Measurements from ENCODE around the gene ADAM19.
A peak's percentile ranks its signal among the peaks of the same experiment; 100 is the strongest.

Gene ADAM19

DNA sequence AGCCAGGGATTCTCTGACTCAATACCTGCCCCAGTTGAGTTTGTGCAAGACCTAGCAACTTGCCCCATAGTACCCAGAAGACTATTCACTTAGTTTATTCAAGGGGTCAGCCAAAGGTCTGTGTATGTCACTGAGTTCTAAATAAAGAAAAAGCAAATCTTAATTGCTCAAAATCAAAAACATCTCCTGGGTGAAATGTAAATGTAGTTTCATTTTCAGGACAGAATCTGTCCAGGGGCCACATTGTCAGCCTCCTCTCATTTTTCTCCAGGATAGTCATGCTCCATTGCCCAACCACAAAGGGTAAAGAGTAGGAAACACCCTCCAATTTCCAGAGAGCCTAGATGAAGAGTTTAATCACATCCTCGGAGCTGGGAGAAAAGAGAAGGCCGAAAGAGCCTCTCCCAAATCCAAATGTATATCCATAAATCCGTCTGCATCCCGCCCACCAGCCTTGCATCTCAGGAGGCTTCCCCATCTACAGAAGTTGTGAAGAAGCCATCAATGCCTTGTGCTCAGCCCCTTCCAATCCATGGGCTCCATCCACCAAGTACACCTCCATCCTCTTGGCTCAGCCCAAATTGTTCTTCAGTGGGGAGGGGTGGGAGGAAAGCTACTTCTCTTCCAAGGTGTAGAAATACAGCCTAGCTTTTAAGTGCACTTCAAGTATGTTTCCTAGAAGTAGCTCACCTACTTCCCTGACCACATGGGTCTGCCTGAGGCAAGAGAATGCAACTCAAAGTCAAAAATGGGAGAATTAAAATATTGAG, 26.9 kb downstream of the ADAM19 start:
- H3K4me1 Mint-ChIP-seq (ENCODE audit: low read depth) = peaks cover 84% of the 10 kb centered on the region
- DNase-seq (ENCODE audit: low spot score) = no peak
- H3K27me3 Mint-ChIP-seq (ENCODE audit: low read depth) = no peaks in the 10 kb centered on the region
- peaks cover 80% of the 10 kb centered on the region for H3K36me3 Mint-ChIP-seq (ENCODE audit: low read depth)
- peak overlapping the region; percentile 90 for H3K27ac Mint-ChIP-seq
- H3K9me3 Mint-ChIP-seq = no peaks in the 10 kb centered on the region
- H3K4me3 Mint-ChIP-seq = peak overlapping the region; percentile 72

DNA sequence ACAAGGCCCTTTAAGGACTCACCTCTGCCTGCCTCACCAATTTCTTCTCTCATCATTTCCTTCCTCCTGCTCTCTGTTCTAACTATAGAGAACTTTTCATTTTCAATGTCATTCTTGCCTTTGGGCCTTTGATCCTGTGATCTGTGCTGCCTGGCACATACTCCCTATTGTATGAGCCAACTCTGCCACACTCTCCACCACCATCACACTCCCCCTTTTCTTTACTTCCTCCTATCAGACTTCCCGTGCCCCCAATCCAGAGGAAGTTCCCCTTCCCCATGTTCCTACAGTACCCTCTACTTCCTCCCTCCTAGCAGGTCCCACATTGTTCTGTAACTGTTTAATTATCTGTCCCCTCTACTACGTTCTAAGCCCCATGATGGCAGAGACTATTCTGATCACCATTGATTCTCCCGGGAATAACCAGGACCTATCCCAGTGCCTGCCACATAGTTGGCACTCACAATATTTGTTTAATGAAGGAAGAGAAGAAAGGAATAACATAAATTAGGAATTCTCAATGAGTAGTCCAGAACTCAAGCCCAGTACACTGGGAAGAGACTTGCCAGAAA, 27.5 kb downstream of the ADAM19 start:
- Mint-ChIP-seq H3K4me1 (ENCODE audit: low read depth) (peaks cover 91% of the 10 kb centered on the region), H3K27me3 (ENCODE audit: low read depth) (no peaks in the 10 kb centered on the region), H3K27ac (peak overlapping the region; percentile 90), H3K36me3 (ENCODE audit: low read depth) (peaks cover 85% of the 10 kb centered on the region), H3K4me3 (peak overlapping the region; percentile 72), H3K9me3 (no peaks in the 10 kb centered on the region)
- no peak for DNase-seq (ENCODE audit: low spot score)

DNA sequence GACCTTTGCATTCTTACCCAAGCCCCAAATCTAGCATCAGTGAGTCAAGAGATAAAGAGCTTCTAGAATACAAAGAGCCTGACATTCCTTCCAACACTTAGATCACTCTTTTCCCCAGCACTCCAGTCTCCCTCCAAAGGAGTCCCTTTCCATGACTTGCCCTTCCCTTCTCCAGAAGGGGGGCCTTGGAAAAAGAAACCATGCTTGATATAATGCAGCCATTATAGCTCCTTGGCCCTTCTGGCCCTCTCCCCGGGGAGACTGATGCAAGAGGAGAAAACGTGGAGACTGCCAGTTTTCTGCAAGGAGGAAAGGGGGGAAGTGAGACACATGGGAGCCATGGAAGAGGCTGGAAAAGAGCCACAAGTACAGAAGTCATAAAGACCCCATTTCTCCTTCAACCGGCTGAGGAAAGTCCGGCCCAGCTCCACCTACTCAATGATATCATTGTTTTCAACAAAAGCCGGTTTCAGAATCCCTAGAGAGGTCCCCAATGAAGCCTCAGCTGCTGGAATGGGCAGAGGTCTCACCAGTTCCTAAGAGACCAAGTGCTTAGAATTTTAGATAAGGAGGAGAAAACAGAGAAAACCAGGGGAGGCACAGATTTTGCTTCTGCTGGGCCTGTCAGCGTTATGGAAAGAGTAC, 29.0 kb downstream of the ADAM19 start:
- Mint-ChIP-seq H3K36me3 (ENCODE audit: low read depth) (peaks cover 79% of the 10 kb centered on the region), H3K27ac (peak overlapping the region; percentile 96), H3K4me1 (ENCODE audit: low read depth) (peaks cover 91% of the 10 kb centered on the region), H3K4me3 (peak overlapping the region; percentile 76), H3K9me3 (no peaks in the 10 kb centered on the region), H3K27me3 (ENCODE audit: low read depth) (no peaks in the 10 kb centered on the region)
- DNase-seq (ENCODE audit: low spot score) = no peak

DNA sequence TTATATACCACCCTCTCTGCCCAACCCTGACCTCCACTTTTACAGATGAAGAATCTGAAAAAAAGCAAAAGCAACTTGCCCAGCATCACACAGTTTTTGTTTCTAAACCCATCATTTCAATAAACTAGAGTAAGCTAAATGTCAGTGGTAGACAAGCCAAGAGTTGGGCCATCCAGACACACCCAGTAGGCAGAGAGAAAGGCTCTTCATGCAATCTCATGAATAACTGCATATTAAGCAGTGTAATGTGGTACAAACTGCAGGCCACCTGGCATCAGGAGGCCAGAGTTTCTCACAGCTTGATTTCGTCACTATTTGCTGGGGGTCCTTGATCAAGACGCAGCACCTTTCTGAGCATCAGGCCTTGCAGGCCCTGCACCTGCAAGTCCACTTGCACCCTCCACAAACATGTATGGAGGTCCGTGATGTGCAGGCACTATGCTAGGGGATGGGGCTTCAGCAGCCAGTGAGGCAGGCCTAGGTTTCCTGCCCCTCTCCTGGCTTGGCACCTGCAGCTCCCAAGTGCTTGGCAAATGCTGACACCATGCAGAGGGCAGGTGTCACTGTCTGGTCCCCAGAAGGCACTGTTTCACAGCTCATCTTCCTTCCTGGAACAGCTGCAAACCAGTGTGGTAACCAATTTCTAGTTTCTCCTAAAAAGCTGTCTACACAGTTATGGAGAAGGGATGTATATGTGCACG, 29.8 kb downstream of the ADAM19 start:
- H3K27ac Mint-ChIP-seq = peak overlapping the region; percentile 96
- H3K9me3 Mint-ChIP-seq = no peaks in the 10 kb centered on the region
- peaks cover 72% of the 10 kb centered on the region for H3K36me3 Mint-ChIP-seq (ENCODE audit: low read depth)
- peaks cover 93% of the 10 kb centered on the region for H3K4me1 Mint-ChIP-seq (ENCODE audit: low read depth)
- DNase-seq (ENCODE audit: low spot score) = no peak
- H3K27me3 Mint-ChIP-seq (ENCODE audit: low read depth) = no peaks in the 10 kb centered on the region
- peak overlapping the region; percentile 76 for H3K4me3 Mint-ChIP-seq

DNA sequence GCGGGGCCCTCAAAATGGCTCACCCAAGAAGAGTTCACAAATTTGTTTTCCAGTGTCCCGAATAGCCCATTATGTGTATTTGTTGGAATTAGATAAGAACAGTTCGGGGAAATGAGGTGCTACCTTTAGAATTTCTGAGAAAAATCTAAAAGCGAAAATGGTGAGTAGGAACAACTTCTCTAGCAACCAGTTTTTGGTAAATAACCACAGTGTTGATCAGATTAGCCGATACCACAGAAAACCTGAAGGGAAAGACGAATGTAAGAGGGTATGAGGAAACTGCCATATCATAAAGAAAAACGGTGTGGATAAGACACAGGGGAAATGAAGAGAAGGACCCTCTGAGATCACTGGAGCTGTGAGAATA, 31.0 kb downstream of the ADAM19 start:
- peak overlapping the region; percentile 76 for H3K4me3 Mint-ChIP-seq
- H3K27ac Mint-ChIP-seq = peak overlapping the region; percentile 96
- peaks cover 69% of the 10 kb centered on the region for H3K36me3 Mint-ChIP-seq (ENCODE audit: low read depth)

DNA sequence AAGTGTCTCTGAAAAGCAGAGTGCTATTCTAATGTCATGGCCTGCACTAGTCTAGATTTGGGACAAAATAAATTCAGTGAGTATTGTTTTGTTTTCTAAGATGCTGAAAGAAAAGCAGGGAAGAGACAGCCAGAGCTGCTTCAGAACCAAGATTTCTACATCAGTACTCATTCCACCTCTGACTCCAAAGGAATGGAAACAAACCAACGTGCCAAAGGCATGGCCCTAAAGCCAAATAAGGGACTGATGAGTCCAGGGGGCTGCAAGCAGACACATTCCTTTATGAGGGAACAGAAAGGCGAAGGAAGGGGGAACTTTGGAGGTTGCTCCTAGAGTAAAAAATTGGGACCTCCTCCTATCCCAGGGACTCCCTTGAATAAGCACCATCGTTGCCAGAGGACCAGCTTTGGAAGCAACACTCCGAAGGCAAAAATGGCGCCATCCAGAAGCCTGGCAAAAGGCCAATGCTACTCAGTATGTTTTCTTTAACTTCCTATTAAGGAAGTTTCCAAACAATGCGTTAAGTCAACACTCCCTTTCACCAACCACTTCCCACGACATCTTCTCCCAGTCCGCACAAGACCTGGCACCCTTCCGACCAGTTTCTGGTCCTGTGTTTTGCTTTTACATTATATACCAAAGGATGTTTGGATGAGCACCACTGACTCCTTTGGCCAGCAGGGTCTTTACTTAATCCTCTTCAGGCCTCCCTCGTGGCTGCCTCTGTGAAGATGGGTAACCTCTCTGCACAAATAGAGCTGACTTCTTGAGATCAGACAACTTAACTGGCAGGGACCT, 31.6 kb downstream of the ADAM19 start:
- H3K27ac Mint-ChIP-seq = peak overlapping the region; percentile 96
- peak; percentile 46 for DNase-seq (ENCODE audit: low spot score)
- peaks cover 92% of the 10 kb centered on the region for H3K4me1 Mint-ChIP-seq (ENCODE audit: low read depth)
- H3K27me3 Mint-ChIP-seq (ENCODE audit: low read depth) = no peaks in the 10 kb centered on the region
- peak overlapping the region; percentile 76 for H3K4me3 Mint-ChIP-seq
- peaks cover 69% of the 10 kb centered on the region for H3K36me3 Mint-ChIP-seq (ENCODE audit: low read depth)
- no peaks in the 10 kb centered on the region for H3K9me3 Mint-ChIP-seq

More for the DNA sequence above, 31.0 kb downstream of the ADAM19 start:
- H3K27me3 Mint-ChIP-seq (ENCODE audit: low read depth) = no peaks in the 10 kb centered on the region
- no peaks in the 10 kb centered on the region for H3K9me3 Mint-ChIP-seq
- H3K4me1 Mint-ChIP-seq (ENCODE audit: low read depth) = peaks cover 92% of the 10 kb centered on the region
- DNase-seq (ENCODE audit: low spot score) = peak; percentile 50

DNA sequence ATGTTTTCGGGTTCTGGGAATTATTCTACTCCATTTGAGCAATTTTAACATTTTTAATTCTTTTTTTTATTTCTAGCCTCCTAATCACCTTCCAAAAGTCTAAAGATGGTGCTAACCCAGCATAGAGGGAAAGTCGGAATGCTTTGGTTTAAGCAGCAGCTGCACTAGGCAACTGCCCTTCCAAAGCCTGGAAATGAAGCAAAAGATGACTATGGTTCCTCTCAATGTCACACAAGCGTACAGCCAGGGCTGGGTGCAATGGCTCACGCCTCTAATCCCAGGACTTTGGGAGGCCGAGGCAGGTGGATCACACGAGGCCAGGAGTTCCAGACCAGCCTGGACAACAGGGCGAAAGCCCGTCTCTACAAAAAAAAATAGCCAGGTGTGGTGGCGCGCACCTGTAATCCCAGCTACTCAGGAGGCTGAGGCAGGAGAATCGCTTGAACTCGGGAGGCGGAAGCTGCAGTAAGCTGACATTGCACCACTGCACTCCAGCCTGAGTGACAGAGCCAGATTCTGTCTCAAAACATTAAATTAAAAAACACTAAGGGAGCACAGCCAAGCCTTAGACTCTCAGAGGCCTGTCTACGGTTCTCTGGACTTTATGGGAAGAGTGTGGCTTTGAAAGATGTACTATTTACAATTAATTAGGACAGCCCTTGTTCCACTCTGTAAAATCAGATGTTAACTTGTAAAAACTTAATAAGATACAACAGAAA, 33.1 kb downstream of the ADAM19 start:
- peak overlapping the region; percentile 93 for H3K27ac Mint-ChIP-seq
- DNase-seq (ENCODE audit: low spot score) = no peak
- H3K4me1 Mint-ChIP-seq (ENCODE audit: low read depth) = peaks cover 87% of the 10 kb centered on the region
- H3K27me3 Mint-ChIP-seq (ENCODE audit: low read depth) = no peaks in the 10 kb centered on the region
- H3K4me3 Mint-ChIP-seq = peak overlapping the region; percentile 70
- H3K36me3 Mint-ChIP-seq (ENCODE audit: low read depth) = peaks cover 66% of the 10 kb centered on the region
- H3K9me3 Mint-ChIP-seq = no peaks in the 10 kb centered on the region

DNA sequence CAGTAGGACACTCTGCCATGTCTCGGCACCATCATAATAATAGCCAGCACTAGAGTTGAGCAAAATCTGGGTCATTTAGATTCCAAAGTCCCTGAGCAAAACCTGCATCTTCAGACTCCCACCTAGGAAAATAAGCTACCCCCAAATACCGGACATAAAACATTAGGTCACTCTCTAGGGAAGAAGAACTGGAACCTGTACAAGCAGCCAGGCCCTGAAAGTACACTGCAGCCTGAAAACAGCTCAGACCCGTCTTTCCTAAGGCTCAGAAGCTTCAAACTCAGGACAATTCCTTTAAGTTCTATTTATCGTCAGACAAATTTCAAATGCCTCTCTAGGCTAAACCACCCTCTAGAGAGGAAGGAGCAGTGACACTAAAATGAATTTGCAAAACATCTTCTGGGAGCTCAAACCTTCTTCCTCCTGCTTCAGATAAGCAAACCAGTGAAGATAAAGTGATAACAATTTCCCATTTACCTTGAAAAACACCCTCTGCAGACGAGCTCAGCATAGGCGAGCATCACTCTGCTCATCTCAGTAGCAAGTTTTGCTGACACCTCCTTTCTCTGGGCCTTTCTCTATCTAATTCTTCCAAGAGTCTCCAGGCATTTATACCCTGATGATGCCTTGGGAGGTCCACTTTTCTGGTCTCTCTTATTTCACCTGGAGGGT, 34.0 kb downstream of the ADAM19 start:
- Mint-ChIP-seq H3K27ac (peak overlapping the region; percentile 93), H3K4me1 (ENCODE audit: low read depth) (peaks cover 87% of the 10 kb centered on the region), H3K9me3 (no peaks in the 10 kb centered on the region), H3K36me3 (ENCODE audit: low read depth) (peaks cover 69% of the 10 kb centered on the region), H3K4me3 (peak overlapping the region; percentile 70), H3K27me3 (ENCODE audit: low read depth) (no peaks in the 10 kb centered on the region)
- DNase-seq (ENCODE audit: low spot score) = peak; percentile 56

DNA sequence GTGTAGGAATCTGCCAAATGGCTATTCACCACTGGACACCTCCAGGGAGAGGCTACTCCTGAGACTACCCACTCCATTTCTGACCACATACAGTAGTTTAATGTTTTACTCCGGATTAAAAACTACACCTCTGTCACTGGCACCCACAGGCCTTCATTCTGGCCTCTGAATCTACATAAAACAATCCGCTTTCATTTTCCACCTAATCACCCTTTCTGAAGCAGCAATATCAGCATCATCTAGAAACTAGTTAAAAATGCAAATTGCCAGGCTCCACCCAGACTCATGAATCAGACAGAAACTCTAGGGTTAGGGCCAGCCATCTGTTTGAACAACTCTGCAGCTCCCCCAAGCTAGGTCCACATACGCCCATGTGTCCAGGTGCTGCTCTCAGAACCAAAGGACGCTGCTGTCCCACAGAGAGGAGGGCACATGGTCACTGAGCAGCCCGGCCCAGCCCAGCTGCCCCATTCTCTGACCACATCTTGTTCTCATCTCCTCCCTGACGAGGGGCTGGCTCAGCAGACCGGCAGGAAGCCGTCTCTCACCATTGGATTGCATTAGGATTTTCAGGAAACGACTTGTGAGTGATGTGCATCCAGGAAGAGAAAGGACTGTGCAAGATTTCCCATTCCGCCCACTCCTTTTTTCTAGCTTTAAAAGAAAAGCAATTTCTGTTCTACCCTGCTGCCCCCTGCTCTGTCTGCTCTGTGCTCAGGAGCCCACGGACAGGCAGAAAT, 34.7 kb downstream of the ADAM19 start:
- peak; percentile 76 for DNase-seq (ENCODE audit: low spot score)
- H3K4me3 Mint-ChIP-seq = peak overlapping the region; percentile 70
- H3K27me3 Mint-ChIP-seq (ENCODE audit: low read depth) = no peaks in the 10 kb centered on the region

DNA sequence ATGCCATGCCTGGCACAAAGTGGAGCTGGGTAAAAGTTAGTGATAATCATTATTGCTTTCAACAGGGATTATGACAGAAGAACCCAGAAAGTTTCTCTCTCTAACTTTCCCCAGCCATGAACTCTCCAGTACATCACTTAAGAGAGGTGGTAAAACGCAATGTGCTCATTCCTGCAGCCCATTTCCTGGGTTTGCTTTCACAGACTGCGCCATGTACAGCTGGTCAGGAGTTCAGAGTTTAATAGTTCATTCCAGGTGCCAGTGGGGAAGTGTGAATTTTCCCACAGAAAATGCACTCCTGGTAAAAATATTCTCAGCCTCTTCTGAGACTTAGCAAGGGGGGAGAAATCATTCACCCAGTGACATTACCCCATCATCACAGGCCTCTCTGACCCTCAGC, 35.5 kb downstream of the ADAM19 start:
- DNase-seq (ENCODE audit: low spot score) = no peak
- H3K36me3 Mint-ChIP-seq (ENCODE audit: low read depth) = peaks cover 71% of the 10 kb centered on the region
- peaks cover 82% of the 10 kb centered on the region for H3K4me1 Mint-ChIP-seq (ENCODE audit: low read depth)
- no peaks in the 10 kb centered on the region for H3K9me3 Mint-ChIP-seq
- peak overlapping the region; percentile 70 for H3K4me3 Mint-ChIP-seq
- peak overlapping the region; percentile 93 for H3K27ac Mint-ChIP-seq
- no peaks in the 10 kb centered on the region for H3K27me3 Mint-ChIP-seq (ENCODE audit: low read depth)

More for the DNA sequence above, 34.7 kb downstream of the ADAM19 start:
- Mint-ChIP-seq H3K9me3 (no peaks in the 10 kb centered on the region), H3K27ac (peak overlapping the region; percentile 93), H3K36me3 (ENCODE audit: low read depth) (peaks cover 69% of the 10 kb centered on the region), H3K4me1 (ENCODE audit: low read depth) (peaks cover 82% of the 10 kb centered on the region)

DNA sequence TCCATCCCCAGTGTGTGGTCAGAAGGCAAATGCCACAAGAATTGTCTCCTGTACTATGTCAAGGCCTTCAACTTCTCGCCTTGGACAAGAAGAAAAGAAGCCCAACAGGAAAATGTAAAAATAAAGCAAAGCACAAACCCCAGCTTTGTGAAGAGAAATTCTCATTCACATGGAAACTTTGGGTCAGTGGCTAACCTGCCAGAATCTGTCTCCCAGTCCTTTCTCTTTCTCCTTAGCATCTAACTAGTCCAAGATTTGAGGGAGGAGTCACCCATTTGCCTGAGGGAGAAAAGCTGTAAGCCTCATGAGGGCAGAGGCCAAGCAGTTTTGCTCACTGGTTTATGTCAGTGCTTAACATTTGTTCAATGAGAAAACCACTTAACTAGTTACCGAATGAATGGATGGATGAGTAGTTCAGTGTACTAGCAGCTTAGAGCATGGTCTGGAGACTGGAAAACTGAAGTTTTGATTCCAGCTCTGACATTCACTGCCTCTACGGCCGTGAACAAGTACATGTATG, 36.0 kb downstream of the ADAM19 start:
- Mint-ChIP-seq H3K36me3 (ENCODE audit: low read depth) (peaks cover 75% of the 10 kb centered on the region), H3K4me1 (ENCODE audit: low read depth) (peaks cover 77% of the 10 kb centered on the region), H3K9me3 (no peaks in the 10 kb centered on the region), H3K4me3 (peak overlapping the region; percentile 70), H3K27me3 (ENCODE audit: low read depth) (no peaks in the 10 kb centered on the region), H3K27ac (peak overlapping the region; percentile 93)
- DNase-seq (ENCODE audit: low spot score) = no peak

DNA sequence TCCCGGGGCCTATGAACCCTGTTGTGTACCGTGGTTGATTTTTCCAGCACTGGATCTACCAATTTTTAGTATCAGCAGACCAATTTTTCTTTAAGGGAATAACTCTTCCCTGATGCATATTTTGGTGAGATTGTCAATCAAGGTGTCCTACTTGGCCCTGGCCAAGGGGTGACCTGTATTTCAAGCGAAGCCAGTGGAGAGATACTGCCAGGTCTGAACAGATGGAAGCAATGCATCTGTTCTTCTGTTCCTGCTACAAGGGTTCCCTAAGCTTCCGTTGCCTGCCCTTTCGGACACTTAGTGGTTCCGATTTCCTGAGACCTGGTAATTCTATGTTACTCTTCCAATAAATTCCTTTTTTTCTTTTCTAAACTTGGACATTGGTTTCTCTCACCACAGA, 37.3 kb downstream of the ADAM19 start:
- Mint-ChIP-seq H3K9me3 (no peaks in the 10 kb centered on the region), H3K27ac (peak overlapping the region; percentile 65), H3K36me3 (ENCODE audit: low read depth) (peaks cover 75% of the 10 kb centered on the region), H3K27me3 (ENCODE audit: low read depth) (no peaks in the 10 kb centered on the region), H3K4me1 (ENCODE audit: low read depth) (peaks cover 71% of the 10 kb centered on the region), H3K4me3 (peak overlapping the region; percentile 7)
- no peak for DNase-seq (ENCODE audit: low spot score)
